Adrenal gland (tissue), 12 donors: ENCODE results near the gene LTA4H. TPM values are rescaled to one million over a fixed set of nuclear protein-coding genes. Genes with fewer than 3 reads are reported as not detected.
A peak's percentile ranks its signal among the peaks of the same experiment; 100 is the strongest.

Experiments used
- DNase-seq, 7 donors: peaks; one replicate each; pipeline ENCODE4 v3.0.0-alpha.2; 2019 to 2020
- H3K27ac ChIP-seq, 5 donors: fragments of 200-600 bp; sonication (generic) in 4 of 5; 1 replicate in 3 of 5; 2 replicates in 2 of 5; pipeline versions ENCODE4 v1.5.1 to v1.8.0; 2016 to 2020; ENCODE audit warnings: mild to moderate bottlenecking in 1 of 5
- H3K27me3 ChIP-seq: fragments of 200-600 bp; 2 replicates; pipeline ENCODE4 v1.8.0; 2021
- H3K36me3 ChIP-seq, 2 donors: fragments of 200-600 bp; replicated peaks in 1 of 2; 1 replicate in 1 of 2; 2 replicates in 1 of 2; pipeline versions ENCODE4 v1.5.1 to v1.8.0; 2018 to 2022
- H3K4me1 ChIP-seq, 2 donors: fragments of 200-600 bp; replicated peaks in 1 of 2; 1 replicate in 1 of 2; 2 replicates in 1 of 2; pipeline versions ENCODE4 v1.5.1 to v1.8.0; 2018 to 2021
- H3K4me3 ChIP-seq, 4 donors: fragments of 200-600 bp; sonication (generic) in 3 of 4; one replicate each; pipeline ENCODE4 v1.5.1; 2016 to 2018
- H3K9me3 ChIP-seq, 3 donors: fragments of 200-600 bp; sonication (generic) in 1 of 3; replicated peaks in 1 of 3; 1 replicate in 2 of 3; 2 replicates in 1 of 3; pipeline versions ENCODE4 v1.5.1 to v1.8.0; 2016 to 2021
- CTCF ChIP-seq, 6 experiments: fragments of 450-650 bp in 4 of 6; fragments of 200-600 bp in 2 of 6; sonication (generic) in 1 of 6; IDR thresholded peaks; 1 replicate in 5 of 6; 2 replicates in 1 of 6; pipeline versions ENCODE4 v1.5.1 to v1.8.0; 2016 to 2021; ENCODE audit warnings: antibody characterized with exemption in 6 of 6, mild to moderate bottlenecking in 2 of 6, moderate library complexity in 1 of 6
- POLR2A ChIP-seq, 2 donors: fragments of 450-650 bp; IDR thresholded peaks; one replicate each; pipeline ENCODE4 v1.6.1; 2017; ENCODE audit warnings: antibody characterized with exemption in 2 of 2, mild to moderate bottlenecking in 2 of 2, moderate library complexity in 1 of 2
- WGBS, 4 donors: extraction: QIAGEN DNeasy Blood & Tissue Kit in 2 of 4; methylation state at CpG; one replicate each; pipeline versions ENCODE4 v1.1.5 to v1.1.7; 2013 to 2017; 5-methylcytosine and 5-hydroxymethylcytosine counted together
- intact Hi-C, 2 donors: fragments of 100-400 bp; cut with DNase I; formaldehyde crosslinking; loops; one replicate each; pipeline versions ENCODE4 v1.14.1 to v1.15.0; 2022 to 2023
- polyA plus RNA-seq, 3 donors: library from polyadenylated mRNA; stranded (reverse); fragments of 200-250 nt in 2 of 3; fragments of 350-450 nt in 1 of 3; fragmentation: Illumina TruSeq in 1 of 3; extraction: RNeasy Lipid Tissue Mini Kit (QIAGEN cat#74804) in 1 of 3; gene quantifications; one replicate each; pipeline ENCODE4 v1.2.3, GENCODE V29; 2013 to 2014
- total RNA-seq, 9 donors: library from RNA; depleted of rRNA in 4 of 9; stranded (reverse); fragments of >200 nt in 4 of 9; fragments of 120-200 nt in 1 of 9; fragmentation: NEBNext Ultra II Directional in 1 of 9; extraction: Animal tissue kit (Norgen Biotek cat#: 25700) in 1 of 9; gene quantifications; one replicate each; pipeline versions ENCODE4 v1.1.0 to v1.2.4, GENCODE V29; 2013 to 2023
- donor health status: healthy with polysubstance abuse.
- donor health status: Bipolar disorder and iron deficiency.
- donor health status: DM: yes; HTN: yes; CAD: no.
- donor health status: DM: no; HTN: no; CAD: no.
- donor health status: DM: no; HTN: no; CAD: no.
- donor health status: DM: yes; HTN: yes; CAD: no.

The LTA4H gene
- total and polyA plus RNA-seq, 12 donors, result 61.8 to 164 (median 97.8) TPM

GRCh38 chr12:96050139-96050538, 14.8 kb upstream of the LTA4H start:
- no peak for DNase-seq
- Histone ChIP-seq H3K9me3 (no peaks in the 10 kb centered on the region), H3K4me3 (no peak overlapping the region), H3K27me3 (no peaks in the 10 kb centered on the region), H3K4me1 (peaks cover 13 to 17% of the 10 kb centered on the region in 2 donors), H3K36me3 (no peaks in the 10 kb centered on the region), H3K27ac (no peak overlapping the region)
- TF ChIP-seq CTCF (IDR thresholded peaks at IDR 0.05), result no peak
- no peak for TF ChIP-seq POLR2A (IDR thresholded peaks at IDR 0.05)
- intact Hi-C loops, result no loop called here
- 64 to 77% (median 74%) methylated on average over 2 of the region's 2 CpGs for WGBS, 4 donors

GRCh38 chr12:96049101-96049500, 13.7 kb upstream of the LTA4H start:
- intact Hi-C loops, result no loop called here
- Histone ChIP-seq H3K4me1 (peaks cover 13 to 28% of the 10 kb centered on the region in 2 donors), H3K27me3 (no peaks in the 10 kb centered on the region), H3K27ac (no peak overlapping the region), H3K36me3 (no peaks in the 10 kb centered on the region), H3K9me3 (no peaks in the 10 kb centered on the region), H3K4me3 (no peak overlapping the region)
- DNase-seq, result no peak
- whole genome bisulfite sequencing, 4 donors, result 72 to 81% (median 78%) methylated on average over 6 of the region's 6 CpGs
- no peak for TF ChIP-seq POLR2A (IDR thresholded peaks at IDR 0.05)
- no peak for TF ChIP-seq CTCF (IDR thresholded peaks at IDR 0.05)

- Histone ChIP-seq H3K9me3 (no peaks in the 10 kb centered on the region), H3K27ac (peak overlapping the region in 2 of 5 donors; percentile 58 to 75), H3K4me1 (peaks cover 13 to 28% of the 10 kb centered on the region in 2 donors), H3K36me3 (no peaks in the 10 kb centered on the region), H3K27me3 (no peaks in the 10 kb centered on the region), H3K4me3 (no peak overlapping the region)
- 50 to 69% (median 57%) methylated on average over 5 of the region's 5 CpGs for WGBS, 4 donors
- DNase-seq, result no peak
- TF ChIP-seq POLR2A (IDR thresholded peaks at IDR 0.05), result no peak
- TF ChIP-seq CTCF (IDR thresholded peaks at IDR 0.05), result no peak
- intact Hi-C loops, result no loop called here
These were observed 13.1 kb upstream of the LTA4H start for GRCh38 chr12:96048393-96048969.

- DNase-seq, result peak in 6 of 7 donors; percentile 37 to 58 (median 50)
- 42 to 51% (median 45%) methylated on average over 7 of the region's 7 CpGs for WGBS, 4 donors
- Histone ChIP-seq H3K27me3 (no peaks in the 10 kb centered on the region), H3K4me3 (peak overlapping the region in 1 of 4 donors; percentile 10), H3K36me3 (no peaks in the 10 kb centered on the region), H3K9me3 (no peaks in the 10 kb centered on the region), H3K27ac (peak overlapping the region in 4 of 5 donors; percentile 7 to 75 (median 44)), H3K4me1 (peaks cover 13 to 28% of the 10 kb centered on the region in 2 donors)
- TF ChIP-seq POLR2A (IDR thresholded peaks at IDR 0.05) (no peak), CTCF (IDR thresholded peaks at IDR 0.05) (no peak)
- intact Hi-C loops, result no loop called here
These were observed 12.1 kb upstream of the LTA4H start for GRCh38 chr12:96047229-96048211.
